NCI-H2171 (cell line): ENCODE data around the gene TDO2.
"Not testable (repeated sequence)": the region's sequence is repeated elsewhere in the genome, so short reads cannot be mapped to it uniquely, and the experiment has no call there.

ENCODE experiments used
- DNase-seq: peaks from one replicate; lab custom pipeline; 2025; lab: John Stamatoyannopoulos, UW

TDO2 gene

DNA sequence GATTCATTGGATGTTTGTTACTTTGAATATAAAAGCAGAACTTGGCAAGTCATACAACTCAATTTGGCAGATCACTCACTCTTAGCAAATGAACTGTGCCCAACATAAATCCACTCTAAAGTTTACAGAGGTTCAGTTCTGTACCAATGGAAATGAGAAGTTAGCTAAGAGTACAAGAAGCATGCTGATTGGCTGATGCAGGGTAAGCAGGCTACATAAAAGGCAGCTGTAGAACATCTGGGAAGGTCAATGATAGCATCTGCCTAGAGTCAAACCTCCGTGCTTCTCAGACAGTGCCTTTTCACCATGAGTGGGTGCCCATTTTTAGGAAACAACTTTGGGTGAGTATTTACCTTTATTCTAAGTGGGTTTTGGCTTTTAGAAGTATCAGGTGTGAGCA lies at the start of gene TDO2:
TDO2 (plus strand) TSS at position 244 of the 400 bp plus-strand sequence; CDS start at position 307, 63 bp downstream.
- no peak for DNase-seq

DNA sequence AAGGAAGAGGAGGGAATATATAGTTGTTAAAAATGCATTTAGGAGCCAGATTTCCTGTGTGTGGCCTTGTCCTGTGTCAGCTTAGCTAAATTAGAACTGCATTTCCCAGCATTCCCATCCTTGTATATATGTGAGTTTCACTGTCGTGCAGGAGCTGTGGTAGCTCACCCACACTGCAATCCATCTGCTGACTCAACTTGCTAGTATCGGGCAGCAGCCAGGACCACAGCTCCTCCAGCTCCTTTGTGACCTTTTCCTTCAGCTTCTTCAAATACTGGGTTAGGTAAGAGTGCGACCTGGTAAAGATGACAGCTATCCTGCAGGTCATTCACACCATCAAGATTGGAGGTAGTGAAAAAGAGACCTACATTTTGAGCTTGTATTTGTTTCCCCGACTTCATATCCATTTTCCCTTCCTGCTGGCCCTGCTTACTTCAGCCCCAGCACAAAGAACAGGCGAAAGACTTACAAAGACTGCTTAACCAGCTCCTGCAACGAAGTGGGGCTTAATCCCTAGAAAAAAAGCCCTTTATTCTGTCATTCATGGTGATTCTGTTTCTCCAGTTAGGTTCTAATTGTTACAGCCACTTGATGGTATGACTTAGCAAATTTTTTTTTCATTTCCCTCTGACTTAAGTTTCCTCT lies 48.8 kb upstream of the TDO2 start:
- no peak for DNase-seq

DNA sequence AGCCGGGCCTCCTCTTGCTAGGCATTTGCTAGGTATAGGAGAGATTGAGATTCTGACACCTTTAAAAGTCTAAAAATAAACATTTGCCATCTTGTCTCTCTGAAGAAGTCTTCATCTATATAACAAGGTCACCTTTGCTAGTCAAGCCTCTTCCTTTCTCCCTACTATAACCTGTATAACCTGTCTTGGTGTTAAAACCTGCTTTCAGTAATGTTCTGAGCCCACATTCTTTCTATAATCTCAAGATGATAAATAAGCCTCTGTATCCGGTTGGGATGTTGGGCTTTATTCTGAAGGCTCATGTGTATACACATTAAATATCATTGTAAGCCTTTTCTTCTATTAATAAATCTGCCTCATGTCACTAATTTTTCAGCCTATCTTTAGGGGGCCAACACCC lies 47.6 kb upstream of the TDO2 start:
- no peak for DNase-seq

DNA sequence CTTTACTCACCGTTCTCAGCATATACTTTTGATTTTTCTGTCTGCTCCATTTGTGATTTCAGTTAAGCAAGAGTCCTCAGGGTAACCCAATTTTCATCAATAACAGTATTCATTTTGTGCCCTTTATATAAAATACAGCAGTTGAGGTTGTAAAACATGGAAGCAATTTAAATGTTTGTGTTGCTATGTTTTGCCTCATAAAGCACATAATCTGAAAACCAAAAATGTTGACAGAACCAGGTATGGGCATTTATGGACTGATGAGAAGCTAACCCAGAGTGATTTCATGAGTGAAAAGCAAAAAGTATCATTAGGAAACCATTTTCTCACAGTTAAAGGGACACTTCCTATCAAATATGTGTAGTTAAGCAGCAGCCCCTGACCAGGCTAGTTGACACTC lies 37.3 kb upstream of the TDO2 start, which contains the start of gene ASIC5:
ASIC5 (minus strand) TSS at position 101 of the 400 bp plus-strand sequence; CDS start at position 50, 51 bp downstream.
- DNase-seq, result no peak

GRCh38 chr4:155875878-155876277 lies 27.6 kb upstream of the TDO2 start:
- DNase-seq, result no peak

- DNase-seq, result no peak
Measured at GRCh38 chr4:155877971-155878370, 25.5 kb upstream of the TDO2 start.

DNA sequence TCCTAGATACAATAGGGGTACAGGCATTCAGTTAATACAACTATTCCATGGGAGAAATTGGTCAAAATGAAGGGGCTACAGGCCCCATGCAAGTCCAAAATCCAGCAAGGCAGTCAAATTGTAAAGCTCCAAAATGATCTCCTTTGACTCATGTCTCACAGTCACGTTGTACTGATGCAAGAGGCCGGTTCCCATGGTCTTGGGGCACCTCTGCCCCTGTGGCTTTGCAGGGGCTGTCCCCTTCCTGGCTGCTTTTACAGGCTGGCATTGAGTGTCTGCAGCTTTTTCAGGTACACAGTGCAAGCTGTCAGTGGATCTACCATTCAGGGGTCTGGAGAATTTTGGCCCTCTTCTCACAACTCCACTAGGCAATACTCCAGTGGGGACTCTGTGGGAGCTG lies 24.9 kb upstream of the TDO2 start:
- no peak for DNase-seq

GRCh38 chr4:155879767-155880166 lies 23.7 kb upstream of the TDO2 start:
- no peak for DNase-seq

DNA sequence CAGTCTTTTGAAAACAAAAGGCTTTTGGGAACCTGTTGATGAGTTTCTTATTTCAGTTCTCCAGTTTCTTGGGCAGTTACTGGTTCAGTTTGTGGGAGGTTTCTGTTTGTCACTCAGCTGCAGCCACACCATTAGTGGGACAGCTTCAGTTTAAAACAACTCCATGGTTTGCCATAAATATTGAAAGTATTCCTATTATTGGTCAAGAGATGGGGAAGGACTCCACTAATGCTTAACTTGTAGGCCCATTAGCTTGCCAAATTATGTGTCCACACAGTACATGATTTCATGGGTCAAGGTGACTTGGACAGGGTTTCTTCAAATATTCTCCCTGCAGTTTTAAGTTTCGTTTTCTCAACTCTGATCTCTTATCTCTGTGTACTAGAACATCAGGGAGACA lies 21.9 kb upstream of the TDO2 start:
- DNase-seq, result no peak

- DNase-seq, result no peak
Measured at GRCh38 chr4:155883895-155884294, 19.6 kb upstream of the TDO2 start.

GRCh38 chr4:155885666-155886065 lies 17.8 kb upstream of the TDO2 start:
- no peak for DNase-seq

GRCh38 chr4:155887045-155887444 lies 16.5 kb upstream of the TDO2 start:
- DNase-seq, result no peak

GRCh38 chr4:155887847-155888570 lies 15.5 kb upstream of the TDO2 start:
- DNase-seq, result no peak

DNA sequence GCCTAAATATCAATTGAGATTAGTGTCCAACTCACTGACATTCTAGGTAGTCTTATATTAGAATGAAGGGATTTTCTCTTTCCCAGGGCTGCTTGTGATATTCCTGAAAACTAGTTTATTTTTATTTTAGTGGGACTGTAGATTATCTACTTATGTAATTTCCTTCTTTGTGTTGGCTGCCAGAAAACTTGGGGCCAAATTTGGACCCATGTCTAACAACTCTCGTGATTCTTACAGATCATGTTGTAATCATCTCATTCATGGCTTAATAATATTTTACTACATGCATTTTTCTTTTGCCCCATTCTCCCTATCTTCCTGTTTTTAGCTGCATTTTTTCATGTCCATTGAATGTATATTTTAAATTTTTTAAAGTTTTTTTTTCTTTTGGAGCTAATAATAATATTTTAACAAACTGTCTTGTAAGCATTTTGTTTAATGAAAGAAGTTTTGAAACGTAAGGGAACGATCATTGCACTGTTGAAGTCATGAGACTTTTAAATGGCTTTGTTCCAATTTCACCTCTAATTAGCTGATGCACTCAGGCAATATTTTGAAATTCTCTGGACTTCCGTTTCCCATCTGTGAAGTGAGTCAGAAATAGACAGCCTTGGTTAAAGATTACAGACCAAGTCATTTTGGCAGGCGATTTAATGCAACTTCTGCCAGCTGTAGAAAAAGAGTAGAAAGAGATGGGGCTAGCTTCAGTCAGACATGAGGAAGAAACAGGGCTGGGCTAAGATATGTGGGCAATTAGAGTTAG lies 14.3 kb upstream of the TDO2 start:
- no peak for DNase-seq

DNA sequence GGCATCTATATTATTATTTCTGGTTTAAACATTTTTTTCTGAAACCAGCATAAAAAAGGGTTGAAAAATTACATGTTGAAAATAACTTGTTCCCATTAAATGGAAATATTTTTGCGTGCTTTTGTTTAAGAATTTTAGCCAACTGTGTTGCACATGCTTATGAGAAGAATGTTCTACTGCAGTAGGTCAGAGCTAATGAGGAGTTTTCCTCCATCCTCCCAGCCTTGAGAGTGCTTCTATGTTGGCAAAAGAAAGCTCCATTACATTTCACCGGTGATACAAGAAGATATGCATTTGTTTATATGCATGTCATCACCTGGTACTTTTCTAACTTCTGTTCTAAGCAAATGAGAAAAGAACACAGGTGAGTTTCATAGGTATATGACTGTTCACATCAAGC lies 13.6 kb upstream of the TDO2 start:
- no peak for DNase-seq

GRCh38 chr4:155891058-155891457 lies 12.4 kb upstream of the TDO2 start:
- DNase-seq, result no peak

GRCh38 chr4:155898371-155898770 lies 5.1 kb upstream of the TDO2 start:
- DNase-seq, result not testable (repeated sequence)

GRCh38 chr4:155899891-155900290 lies 3.6 kb upstream of the TDO2 start:
- no peak for DNase-seq

GRCh38 chr4:155900381-155900780 lies 3.1 kb upstream of the TDO2 start:
- DNase-seq, result no peak

- no peak for DNase-seq
Measured at GRCh38 chr4:155901013-155901412, 2.5 kb upstream of the TDO2 start.

DNA sequence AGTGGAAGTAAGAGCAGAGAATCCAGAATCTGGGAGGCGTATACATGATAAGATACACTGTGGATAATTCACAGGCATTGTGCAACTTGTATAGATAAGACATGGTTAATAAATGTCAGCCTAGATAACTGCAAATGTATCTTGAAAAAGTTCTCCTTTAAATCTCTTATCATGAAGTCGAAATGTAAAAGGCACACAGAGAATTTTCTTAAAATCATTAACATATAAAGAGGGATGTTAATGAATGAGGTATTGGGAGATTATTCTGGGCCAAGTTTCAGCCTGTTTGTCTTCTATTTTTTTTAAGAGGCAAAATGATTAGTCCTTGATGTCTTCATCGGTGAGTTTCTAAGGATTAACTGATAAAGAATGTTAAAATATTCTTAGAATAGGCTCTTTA lies 835 bp downstream of the TDO2 start:
- no peak for DNase-seq

GRCh38 chr4:155906554-155907247 lies 3.2 kb downstream of the TDO2 start:
- DNase-seq, result peak; percentile 76
